GM21619 (cell line): ENCODE data around the gene PRR14L.
"Not testable (repeated sequence)": the region's sequence is repeated elsewhere in the genome, so short reads cannot be mapped to it uniquely, and the experiment has no call there.

Source experiments
- ATAC-seq: cut with Tn5 transposase; IDR thresholded peaks from one replicate; pipeline ENCODE4 v1.9.1; 2021; ENCODE audit not compliant: unreplicated experiment

PRR14L gene

GRCh38 chr22:31742115-31742514, 7.8 kb downstream of the PRR14L start:
- no peak for ATAC-seq

- not testable (repeated sequence) for ATAC-seq
These were observed 9.6 kb downstream of the PRR14L start for GRCh38 chr22:31740314-31740713.

GRCh38 chr22:31739795-31740201, 10.1 kb downstream of the PRR14L start:
- ATAC-seq: no peak

- ATAC-seq: no peak
These were observed 11.4 kb downstream of the PRR14L start for GRCh38 chr22:31738566-31738965.

- ATAC-seq: no peak
These were observed 12.0 kb downstream of the PRR14L start for GRCh38 chr22:31737932-31738331.

GRCh38 chr22:31736458-31736857, 13.5 kb downstream of the PRR14L start:
- ATAC-seq: no peak

- ATAC-seq: no peak
These were observed 15.4 kb downstream of the PRR14L start for GRCh38 chr22:31734512-31734911.

- no peak for ATAC-seq
These were observed 16.3 kb downstream of the PRR14L start for GRCh38 chr22:31733580-31734079.

- ATAC-seq: no peak
These were observed 17.7 kb downstream of the PRR14L start for GRCh38 chr22:31732089-31732829.

GRCh38 chr22:31730344-31730711, 19.6 kb downstream of the PRR14L start:
- ATAC-seq: no peak

- ATAC-seq: no peak
These were observed 21.1 kb downstream of the PRR14L start for GRCh38 chr22:31728857-31729256.

GRCh38 chr22:31726692-31727091, 23.2 kb downstream of the PRR14L start:
- no peak for ATAC-seq

- ATAC-seq: no peak
These were observed 26.2 kb downstream of the PRR14L start for GRCh38 chr22:31723723-31724122.

- ATAC-seq: no peak
These were observed 30.0 kb downstream of the PRR14L start for GRCh38 chr22:31719850-31720471.

- no peak for ATAC-seq
These were observed 34.7 kb downstream of the PRR14L start for GRCh38 chr22:31715147-31715778.

GRCh38 chr22:31711226-31711625, 38.7 kb downstream of the PRR14L start:
- not testable (repeated sequence) for ATAC-seq

GRCh38 chr22:31707519-31707918, 42.4 kb downstream of the PRR14L start:
- no peak for ATAC-seq

- no peak for ATAC-seq
These were observed 54.5 kb downstream of the PRR14L start for GRCh38 chr22:31695423-31695822.

GRCh38 chr22:31694046-31694445, 55.9 kb downstream of the PRR14L start:
- ATAC-seq: not testable (repeated sequence)

GRCh38 chr22:31692186-31692886, 57.6 kb downstream of the PRR14L start:
- no peak for ATAC-seq

GRCh38 chr22:31691408-31691807, 58.5 kb downstream of the PRR14L start:
- ATAC-seq: no peak
